Liver (tissue), 9 donors: ENCODE data around the gene AIP. TPM values are rescaled to one million over a fixed set of nuclear protein-coding genes. Genes with fewer than 3 reads are reported as not detected.

Experiments
- DNase-seq: peaks from one replicate; pipeline ENCODE4 v3.0.0-alpha.2; 2017; ENCODE audit warnings: low spot score
- H3K27ac ChIP-seq, 2 donors: one replicate each; pipeline ENCODE4 v1.7.0; 2013; ENCODE audit warnings: inconsistent platforms in 2 of 2, low read length in 2 of 2, control low read depth in 1 of 2, low read depth in 1 of 2, mild to moderate bottlenecking in 1 of 2
- H3K27me3 ChIP-seq, 4 donors: one replicate each; pipeline versions ENCODE4 v1.6.1 to v1.7.0; 2013; ENCODE audit warnings: low read length in 3 of 4, inconsistent platforms in 1 of 4, mild to moderate bottlenecking in 1 of 4, moderate library complexity in 1 of 4; ENCODE audit not compliant: control insufficient read depth in 4 of 4, insufficient read depth in 4 of 4
- H3K36me3 ChIP-seq, 4 donors: one replicate each; pipeline versions ENCODE4 v1.6.1 to v1.7.0; 2013; ENCODE audit warnings: low read length in 3 of 4, mild to moderate bottlenecking in 3 of 4, low read depth in 1 of 4, moderate library complexity in 1 of 4; ENCODE audit not compliant: control insufficient read depth in 4 of 4, insufficient read depth in 3 of 4
- H3K4me1 ChIP-seq, 4 donors: one replicate each; pipeline versions ENCODE4 v1.6.1 to v1.7.0; 2013; ENCODE audit warnings: low read length in 3 of 4, mild to moderate bottlenecking in 3 of 4, moderate library complexity in 1 of 4; ENCODE audit not compliant: control insufficient read depth in 4 of 4, insufficient read depth in 4 of 4
- H3K4me3 ChIP-seq, 3 donors: one replicate each; pipeline versions ENCODE4 v1.6.1 to v1.7.0; 2013; ENCODE audit warnings: low read length in 3 of 3, control low read depth in 1 of 3, low read depth in 1 of 3, mild to moderate bottlenecking in 1 of 3
- H3K9ac ChIP-seq, 2 donors: one replicate each; pipeline ENCODE4 v1.7.0; 2013; ENCODE audit warnings: low read length in 2 of 2, mild to moderate bottlenecking in 2 of 2, moderate library complexity in 2 of 2, control low read depth in 1 of 2, low read depth in 1 of 2
- H3K9me3 ChIP-seq, 4 donors: one replicate each; pipeline versions ENCODE4 v1.6.1 to v1.7.0; 2013; ENCODE audit warnings: low read length in 3 of 4; ENCODE audit not compliant: control insufficient read depth in 4 of 4
- ATF3 ChIP-seq: IDR thresholded peaks from 2 replicates; pipeline ENCODE4 v1.6.1; 2016; ENCODE audit warnings: antibody characterized with exemption
- CTCF ChIP-seq: fragments of 150-350 bp; IDR thresholded peaks from 2 replicates; pipeline ENCODE4 v1.5.1; 2017; ENCODE audit warnings: improper control_type of control experiment, low read depth, low read length; ENCODE audit not compliant: missing input control
- EGR1 ChIP-seq, 2 donors: IDR thresholded peaks; 2 replicates each; pipeline ENCODE4 v1.6.1; 2016 to 2018; ENCODE audit warnings: antibody characterized with exemption in 2 of 2, low read depth in 2 of 2
- FOXA1 ChIP-seq: IDR thresholded peaks from 2 replicates; pipeline ENCODE4 v1.6.1; 2016; ENCODE audit warnings: antibody characterized with exemption
- FOXA2 ChIP-seq: IDR thresholded peaks from 2 replicates; pipeline ENCODE4 v1.6.1; 2016; ENCODE audit warnings: antibody characterized with exemption
- GABPA ChIP-seq, 2 donors: IDR thresholded peaks in 1 of 2; conservative IDR thresholded peaks in 1 of 2; 2 replicates each; pipeline ENCODE4 v1.6.1; 2016; ENCODE audit warnings: antibody characterized with exemption in 2 of 2, mild to moderate bottlenecking in 1 of 2, moderate library complexity in 1 of 2
- HNF4A ChIP-seq, 2 donors: conservative IDR thresholded peaks; 2 replicates each; pipeline ENCODE4 v1.6.1; 2016; ENCODE audit warnings: antibody characterized with exemption in 2 of 2, mild to moderate bottlenecking in 2 of 2
- HNF4G ChIP-seq: IDR thresholded peaks from 2 replicates; pipeline ENCODE4 v1.6.1; 2016; ENCODE audit warnings: antibody characterized with exemption
- JUND ChIP-seq, 2 donors: IDR thresholded peaks; 2 replicates each; pipeline ENCODE4 v1.6.1; 2016; ENCODE audit warnings: antibody characterized with exemption in 2 of 2
- MAX ChIP-seq: IDR thresholded peaks from 2 replicates; pipeline ENCODE4 v1.6.1; 2016; ENCODE audit warnings: antibody characterized with exemption
- NR2F2 ChIP-seq: IDR thresholded peaks from 2 replicates; pipeline ENCODE4 v1.6.1; 2016; ENCODE audit warnings: antibody characterized with exemption
- RAD21 ChIP-seq, 2 donors: IDR thresholded peaks; 2 replicates each; pipeline ENCODE4 v1.6.1; 2016; ENCODE audit warnings: antibody characterized with exemption in 2 of 2, mild to moderate bottlenecking in 2 of 2
- REST ChIP-seq: IDR thresholded peaks from 2 replicates; pipeline ENCODE4 v1.6.1; 2016; ENCODE audit warnings: antibody characterized with exemption, mild to moderate bottlenecking
- RXRA ChIP-seq, 2 donors: IDR thresholded peaks; 2 replicates each; pipeline ENCODE4 v1.6.1; 2017 to 2018; ENCODE audit warnings: antibody characterized with exemption in 2 of 2, mild to moderate bottlenecking in 1 of 2
- SP1 ChIP-seq: IDR thresholded peaks from 2 replicates; pipeline ENCODE4 v1.6.1; 2018; ENCODE audit warnings: antibody characterized with exemption, mild to moderate bottlenecking
- TAF1 ChIP-seq: conservative IDR thresholded peaks from 2 replicates; pipeline ENCODE4 v1.6.1; 2016; ENCODE audit warnings: antibody characterized with exemption, mild to moderate bottlenecking
- YY1 ChIP-seq: IDR thresholded peaks from 2 replicates; pipeline ENCODE4 v1.6.1; 2016; ENCODE audit warnings: antibody characterized with exemption, mild to moderate bottlenecking
- ZBTB33 ChIP-seq: IDR thresholded peaks from 2 replicates; pipeline ENCODE4 v1.6.1; 2016; ENCODE audit warnings: antibody characterized with exemption
- WGBS: extraction: QIAGEN DNeasy Blood & Tissue Kit; methylation state at CpG from one replicate; pipeline ENCODE4 v1.1.7; 2013; 5-methylcytosine and 5-hydroxymethylcytosine counted together
- polyA plus RNA-seq, 2 donors: library from polyadenylated mRNA; stranded (reverse) in 1 of 2; unstranded in 1 of 2; fragments of 200-250 nt in 1 of 2; fragments of >200 nt in 1 of 2; fragmentation: Nextera tagmentation in 1 of 2; extraction: Ambion mirVana in 1 of 2; gene quantifications; one replicate each; pipeline versions ENCODE4 v1.2.1 to v1.2.3, GENCODE V29; 2013 to 2015
- total RNA-seq, 2 donors: library from RNA; depleted of rRNA; stranded (reverse); fragments of >200 nt; gene quantifications; one replicate each; pipeline ENCODE4 v1.2.3, GENCODE V29; 2014
- donor health status: healthy.
- donor health status: healthy.
- donor health status: healthy.
- donor health status: healthy.
- donor health status: healthy.

The AIP gene
- total and polyA plus RNA-seq, 4 donors, result 17.6 to 28.2 (median 23.1) TPM

GRCh38 chr11:67514116-67514515 is 31.3 kb downstream of the AIP start:
- Histone ChIP-seq H3K9ac (no peak overlapping the region), H3K36me3 (no peaks in the 10 kb centered on the region), H3K4me1 (no peaks in the 10 kb centered on the region), H3K9me3 (no peaks in the 10 kb centered on the region), H3K27ac (no peak overlapping the region), H3K27me3 (no peaks in the 10 kb centered on the region), H3K4me3 (no peak overlapping the region)
- no peak for TF ChIP-seq NR2F2
- TF ChIP-seq ZBTB33, result no peak
- no peak for TF ChIP-seq GABPA (IDR thresholded peaks at IDR 0.05 in 1 of 2, conservative IDR thresholded peaks at IDR 0.05 in 1 of 2)
- no peak for TF ChIP-seq RAD21 (IDR thresholded peaks at IDR 0.05)
- no peak for TF ChIP-seq HNF4A (conservative IDR thresholded peaks at IDR 0.05)
- no peak for TF ChIP-seq RXRA (IDR thresholded peaks at IDR 0.05)
- no peak for TF ChIP-seq REST
- whole genome bisulfite sequencing, result 83% methylated on average over 7 of the region's 7 CpGs
- DNase-seq, result no peak

GRCh38 chr11:67516806-67517205 is 34.0 kb downstream of the AIP start:
- H3K4me3 ChIP-seq, result no peak overlapping the region
- H3K9ac ChIP-seq, result no peak overlapping the region
- H3K27me3 ChIP-seq, result no peaks in the 10 kb centered on the region
- no peak for DNase-seq
- no peak for TF ChIP-seq HNF4A (conservative IDR thresholded peaks at IDR 0.05)
- TF ChIP-seq REST, result no peak
- TF ChIP-seq FOXA2, result no peak
- no peak for TF ChIP-seq ZBTB33
- TF ChIP-seq EGR1 (IDR thresholded peaks at IDR 0.05; ENCODE audit: low read depth in 2 of 2), result no peak
- no peak for TF ChIP-seq GABPA (IDR thresholded peaks at IDR 0.05 in 1 of 2, conservative IDR thresholded peaks at IDR 0.05 in 1 of 2)
- TF ChIP-seq CTCF, result no peak
- TF ChIP-seq RAD21 (IDR thresholded peaks at IDR 0.05), result no peak
- no peak for TF ChIP-seq SP1
- no peak for TF ChIP-seq RXRA (IDR thresholded peaks at IDR 0.05)
- no peak for TF ChIP-seq ATF3
- no peak for TF ChIP-seq MAX
- no peak for TF ChIP-seq JUND (IDR thresholded peaks at IDR 0.05)
- TF ChIP-seq FOXA1, result no peak
- no peak for TF ChIP-seq HNF4G
- no peak for TF ChIP-seq TAF1
- no peak for TF ChIP-seq YY1
- H3K4me1 ChIP-seq, result no peaks in the 10 kb centered on the region
- 96% methylated on average over 9 of the region's 9 CpGs for WGBS
- H3K36me3 ChIP-seq, result no peaks in the 10 kb centered on the region
- no peak overlapping the region for H3K27ac ChIP-seq
- no peaks in the 10 kb centered on the region for H3K9me3 ChIP-seq
